Bronchial epithelial cell (primary cell): ENCODE data around the gene NRP2. TPM values are rescaled to one million over a fixed set of nuclear protein-coding genes. Genes with fewer than 3 reads are reported as not detected.
A peak's percentile ranks its signal among the peaks of the same experiment; 100 is the strongest.

Experiments used
- DNase-seq: peaks from one replicate; pipeline ENCODE4 v3.0.0-alpha.2; 2010; ENCODE audit warnings: low read depth
- FAIRE-seq: peaks from 2 replicates; lab custom pipeline; 2011; peaks lifted over from hg19 to GRCh38; lab: Jason Lieb, UNC
- H3K27me3 ChIP-seq: 2 replicates; pipeline ENCODE4 v1.5.1; 2011; ENCODE audit warnings: low read length; ENCODE audit not compliant: control insufficient read depth, insufficient read depth
- H3K36me3 ChIP-seq: 2 replicates; pipeline ENCODE4 v1.5.1; 2011; ENCODE audit warnings: low read length; ENCODE audit not compliant: control insufficient read depth, insufficient read depth
- H3K4me3 ChIP-seq: 2 replicates; pipeline ENCODE4 v1.5.1; 2011; ENCODE audit warnings: mild to moderate bottlenecking, low read depth, low read length, control low read depth
- total RNA-seq: library from RNA; depleted of rRNA; stranded (reverse); fragments of >200 nt; gene quantifications from 2 replicates; pipeline ENCODE4 v1.2.1, GENCODE V29; 2014
- TF ChIP-seq, protein P1 (sequence below): IDR thresholded peaks from 2 replicates; pipeline ENCODE4 v1.5.1; 2011; ENCODE audit warnings: mild to moderate bottlenecking, moderate library complexity, low read length, control low read depth, inconsistent platforms; ENCODE audit not compliant: insufficient read depth, severe bottlenecking

NRP2 gene
- total RNA-seq, 1 donor from 2014 or later: 21.3 TPM

DNA sequence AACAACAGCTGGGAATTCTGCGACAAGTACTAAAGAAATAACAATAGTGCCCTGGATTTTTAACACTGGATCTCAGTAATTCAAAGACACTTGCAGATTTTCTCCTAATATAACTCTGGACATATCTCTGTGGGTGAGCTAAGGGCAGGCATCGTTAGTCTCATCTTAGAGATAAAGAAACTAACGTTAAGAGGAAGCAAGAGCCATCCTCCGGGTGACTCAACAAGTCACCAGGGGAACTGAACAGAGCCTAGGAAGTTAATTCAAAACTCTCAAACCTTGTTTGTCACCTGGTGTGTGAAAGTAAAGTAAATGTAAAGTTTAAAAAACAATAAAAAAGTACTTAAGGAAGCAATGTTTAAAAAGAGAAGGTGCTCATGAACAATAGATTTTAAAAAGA, 41.6 kb upstream of the NRP2 start:
- no peak for DNase-seq
- no peaks in the 10 kb centered on the region for H3K36me3 ChIP-seq
- TF ChIP-seq, protein P1, sequence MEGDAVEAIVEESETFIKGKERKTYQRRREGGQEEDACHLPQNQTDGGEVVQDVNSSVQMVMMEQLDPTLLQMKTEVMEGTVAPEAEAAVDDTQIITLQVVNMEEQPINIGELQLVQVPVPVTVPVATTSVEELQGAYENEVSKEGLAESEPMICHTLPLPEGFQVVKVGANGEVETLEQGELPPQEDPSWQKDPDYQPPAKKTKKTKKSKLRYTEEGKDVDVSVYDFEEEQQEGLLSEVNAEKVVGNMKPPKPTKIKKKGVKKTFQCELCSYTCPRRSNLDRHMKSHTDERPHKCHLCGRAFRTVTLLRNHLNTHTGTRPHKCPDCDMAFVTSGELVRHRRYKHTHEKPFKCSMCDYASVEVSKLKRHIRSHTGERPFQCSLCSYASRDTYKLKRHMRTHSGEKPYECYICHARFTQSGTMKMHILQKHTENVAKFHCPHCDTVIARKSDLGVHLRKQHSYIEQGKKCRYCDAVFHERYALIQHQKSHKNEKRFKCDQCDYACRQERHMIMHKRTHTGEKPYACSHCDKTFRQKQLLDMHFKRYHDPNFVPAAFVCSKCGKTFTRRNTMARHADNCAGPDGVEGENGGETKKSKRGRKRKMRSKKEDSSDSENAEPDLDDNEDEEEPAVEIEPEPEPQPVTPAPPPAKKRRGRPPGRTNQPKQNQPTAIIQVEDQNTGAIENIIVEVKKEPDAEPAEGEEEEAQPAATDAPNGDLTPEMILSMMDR: no peak
- FAIRE-seq: no peak
- H3K27me3 ChIP-seq: no peaks in the 10 kb centered on the region
- H3K4me3 ChIP-seq: no peak overlapping the region

DNA sequence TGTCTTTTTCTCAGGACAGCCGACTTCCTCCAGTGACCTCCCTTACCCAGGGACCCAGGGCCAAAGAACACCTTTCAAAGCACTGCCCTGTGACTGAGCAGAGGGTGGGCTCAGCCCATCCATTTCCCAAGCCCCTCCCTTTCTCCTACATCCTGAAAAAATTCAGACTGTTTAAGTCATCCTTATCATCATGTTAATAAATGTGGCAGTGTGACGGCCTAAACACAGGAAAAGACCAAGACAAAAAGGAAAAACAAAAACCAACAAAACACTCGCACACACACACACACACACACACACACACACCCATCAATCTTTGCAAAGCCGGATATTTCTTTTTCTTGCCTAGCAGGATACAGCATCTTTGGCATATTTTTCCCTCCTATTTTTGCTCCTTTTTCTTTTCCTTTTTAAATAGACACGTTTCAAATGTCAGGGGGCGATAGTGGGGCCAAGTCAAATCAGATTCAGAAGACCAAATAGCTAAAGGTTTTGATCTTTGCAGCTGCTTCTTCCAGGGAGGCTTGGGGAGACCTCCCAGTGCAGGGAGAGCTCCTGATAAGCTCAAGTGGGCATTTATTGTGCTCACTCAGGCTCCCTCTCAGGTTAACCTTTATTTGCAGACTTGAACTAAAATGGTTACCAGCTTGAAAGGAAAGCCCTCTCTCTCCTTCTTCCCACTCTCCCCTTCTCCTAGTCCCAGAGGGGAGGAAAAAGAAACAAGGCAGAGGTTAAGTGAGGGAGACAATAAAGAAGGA, 39.5 kb upstream of the NRP2 start:
- no peak for DNase-seq
- H3K4me3 ChIP-seq: no peak overlapping the region
- no peaks in the 10 kb centered on the region for H3K27me3 ChIP-seq
- TF ChIP-seq, protein P1: no peak
- H3K36me3 ChIP-seq: no peaks in the 10 kb centered on the region
- peak; percentile 55 for FAIRE-seq

DNA sequence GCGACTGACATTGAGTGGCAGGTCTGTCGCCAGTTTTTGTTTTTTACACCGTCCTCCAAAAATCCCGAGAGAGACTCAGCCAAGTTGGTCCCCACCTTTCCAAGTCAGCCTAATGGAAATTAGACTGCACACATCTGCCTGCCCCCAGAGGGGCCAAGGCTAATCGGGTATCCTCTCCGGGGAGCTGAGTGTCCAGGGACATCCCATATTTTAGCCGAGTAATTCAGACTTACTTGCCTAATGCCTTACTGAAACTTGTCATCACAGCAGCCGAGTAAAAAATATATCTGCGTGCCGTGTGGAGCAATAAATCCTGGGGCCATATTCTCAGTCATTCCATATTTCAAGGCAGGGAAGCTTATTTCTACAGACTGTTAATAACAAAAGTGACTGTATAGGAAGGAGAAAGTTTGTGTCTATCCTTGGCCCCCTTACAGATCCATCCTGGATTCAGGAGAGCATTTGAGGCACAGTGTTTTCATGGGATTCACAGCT, 38.9 kb upstream of the NRP2 start:
- FAIRE-seq (no peak), DNase-seq (no peak)
- Histone ChIP-seq H3K36me3 (no peaks in the 10 kb centered on the region), H3K27me3 (no peaks in the 10 kb centered on the region), H3K4me3 (no peak overlapping the region)
- TF ChIP-seq, protein P1: no peak

DNA sequence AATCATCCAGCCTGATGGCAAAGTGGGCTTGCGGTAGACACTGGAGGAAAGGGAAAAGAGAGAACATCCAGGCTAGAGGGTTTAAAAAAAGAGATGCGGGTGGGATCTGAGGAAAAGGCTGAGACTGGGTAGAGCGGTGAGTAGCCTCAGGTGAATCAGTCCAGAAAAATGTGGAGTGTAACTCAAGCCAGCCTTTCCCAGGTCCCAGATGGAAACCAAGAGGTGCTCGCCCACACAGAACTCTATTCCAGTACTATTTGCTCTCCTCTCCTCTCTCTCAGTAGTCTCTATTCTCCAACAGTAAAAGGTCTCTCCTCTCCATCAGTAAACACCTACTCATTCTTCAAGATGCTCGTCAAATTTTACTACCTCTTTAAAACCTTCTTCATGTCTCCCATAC, 38.3 kb upstream of the NRP2 start:
- FAIRE-seq (no peak), DNase-seq (peak; percentile 87)

DNA sequence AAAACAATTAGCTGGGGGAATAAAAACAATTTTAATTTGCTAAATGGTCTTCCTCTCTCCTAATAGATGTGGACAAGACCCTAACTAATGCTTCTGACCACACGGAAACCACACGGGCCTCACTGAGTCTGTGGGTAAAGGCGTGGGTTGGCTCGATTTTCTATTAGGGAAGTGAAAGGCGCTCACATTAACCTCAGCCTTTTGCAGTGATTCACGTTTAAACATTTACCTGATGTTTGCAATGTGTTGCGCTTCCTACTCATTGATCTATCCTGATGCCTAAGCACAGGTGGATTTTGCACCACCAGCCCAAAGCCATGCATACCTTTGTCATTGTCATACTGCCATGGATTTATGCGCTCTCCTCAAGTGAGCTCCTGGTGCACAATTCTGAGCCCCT, 35.6 kb upstream of the NRP2 start:
- FAIRE-seq (no peak), DNase-seq (no peak)
- no peaks in the 10 kb centered on the region for H3K36me3 ChIP-seq
- no peak overlapping the region for H3K4me3 ChIP-seq
- TF ChIP-seq, protein P1: no peak
- no peaks in the 10 kb centered on the region for H3K27me3 ChIP-seq

More for the DNA sequence above, 38.3 kb upstream of the NRP2 start:
- no peaks in the 10 kb centered on the region for H3K27me3 ChIP-seq
- no peak overlapping the region for H3K4me3 ChIP-seq
- TF ChIP-seq, protein P1: no peak
- no peaks in the 10 kb centered on the region for H3K36me3 ChIP-seq
